Epithelial cell of proximal tubule (primary cell): ENCODE results near the gene ZMIZ1. TPM values are rescaled to one million over a fixed set of nuclear protein-coding genes. Genes with fewer than 3 reads are reported as not detected.

ENCODE experiments used
- DNase-seq: peaks from one replicate; pipeline ENCODE4 v3.0.0-alpha.2; 2011; ENCODE audit warnings: low read depth
- H3K4me3 ChIP-seq: 2 replicates; pipeline ENCODE4 v1.5.1; 2011; ENCODE audit warnings: low read depth, mild to moderate bottlenecking, low read length
- CTCF ChIP-seq: conservative IDR thresholded peaks from 2 replicates; pipeline ENCODE4 v1.5.1; 2012; ENCODE audit warnings: low read depth, mild to moderate bottlenecking, low read length
- total RNA-seq: library from RNA; depleted of rRNA; stranded (reverse); fragments of >200 nt; gene quantifications from 2 replicates; pipeline ENCODE4 v1.2.3, GENCODE V29; 2015

ZMIZ1 gene
- total RNA-seq, 1 donor from 2014 or later, result 21.4 TPM

GRCh38 chr10:79162861-79163665 lies 94.3 kb downstream of the ZMIZ1 start:
- DNase-seq, result no peak
- no peak overlapping the region for H3K4me3 ChIP-seq
- TF ChIP-seq CTCF, result no peak

DNA sequence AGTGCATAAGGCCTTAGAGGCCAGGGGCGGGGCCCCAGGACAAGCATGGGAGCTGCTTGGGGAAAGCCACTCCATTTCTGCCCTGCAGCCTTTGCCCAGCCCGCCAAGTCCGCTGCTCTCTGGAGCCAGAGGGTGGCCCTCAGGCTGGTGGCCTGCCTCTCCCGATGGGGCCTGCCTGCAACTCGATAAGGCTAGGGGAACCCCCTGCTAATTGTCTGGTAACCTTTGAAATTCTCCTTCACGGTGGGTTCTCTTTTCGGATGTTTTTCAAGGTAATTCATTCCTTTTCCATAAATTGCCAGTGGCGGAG lies 94.9 kb downstream of the ZMIZ1 start:
- no peak for TF ChIP-seq CTCF
- DNase-seq, result no peak
- H3K4me3 ChIP-seq, result no peak overlapping the region

DNA sequence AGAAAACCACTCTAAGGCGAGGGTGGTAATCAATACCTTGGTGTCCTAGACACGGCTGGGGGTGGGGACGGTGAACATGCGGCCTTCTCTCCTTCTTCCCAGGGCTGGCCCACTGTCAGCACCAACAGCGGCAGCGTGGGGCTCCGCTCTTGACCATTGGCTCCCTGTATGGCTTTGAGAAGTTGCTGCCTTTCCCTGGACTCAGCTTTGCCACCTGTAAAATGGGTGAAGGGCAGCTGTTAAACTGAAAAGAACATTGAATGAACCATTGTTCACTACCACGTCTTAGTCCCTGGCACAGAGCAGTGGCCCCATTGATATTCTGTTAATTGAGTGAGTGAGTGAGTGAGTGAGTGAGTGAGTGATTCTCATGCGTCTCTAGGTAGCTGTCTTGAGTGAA lies 95.3 kb downstream of the ZMIZ1 start:
- TF ChIP-seq CTCF, result no peak

DNA sequence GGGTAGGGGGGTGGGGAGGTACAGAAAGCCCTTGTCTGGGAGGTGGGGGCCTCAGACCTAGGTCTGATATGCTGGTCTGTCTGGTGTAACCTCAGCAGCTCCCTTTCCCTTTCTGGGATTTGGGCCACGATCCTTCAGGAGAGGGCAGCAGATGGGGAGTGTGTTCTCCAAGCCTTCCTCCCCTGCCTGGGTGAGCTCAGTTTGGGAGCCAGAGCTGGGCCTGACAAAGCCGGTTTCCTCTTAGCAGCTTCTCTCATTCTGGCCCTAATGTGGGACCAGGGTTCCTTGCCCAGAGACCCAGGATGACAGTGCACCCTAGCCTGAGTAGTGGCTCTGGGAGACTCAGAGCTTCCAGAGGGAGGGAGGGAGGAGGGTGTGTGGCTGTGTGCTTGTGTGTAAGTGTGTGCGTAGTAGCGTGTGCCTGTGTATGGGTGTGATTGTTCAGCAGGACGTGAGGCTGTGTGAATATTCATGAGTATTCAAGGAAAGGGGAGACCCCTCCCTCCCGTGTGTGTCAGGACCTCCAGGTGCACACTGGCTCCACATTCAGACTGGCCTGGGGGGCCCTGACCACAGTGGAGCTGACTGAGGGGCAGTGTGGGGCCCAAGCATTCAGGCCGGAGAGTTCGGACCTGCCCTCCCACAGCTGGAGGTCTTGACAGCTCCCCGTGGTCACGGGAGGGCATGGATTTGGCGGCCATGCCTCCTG lies 96.5 kb downstream of the ZMIZ1 start:
- no peak overlapping the region for H3K4me3 ChIP-seq
- no peak for TF ChIP-seq CTCF
- DNase-seq, result no peak

More for the DNA sequence above, 95.3 kb downstream of the ZMIZ1 start:
- no peak for DNase-seq
- no peak overlapping the region for H3K4me3 ChIP-seq

DNA sequence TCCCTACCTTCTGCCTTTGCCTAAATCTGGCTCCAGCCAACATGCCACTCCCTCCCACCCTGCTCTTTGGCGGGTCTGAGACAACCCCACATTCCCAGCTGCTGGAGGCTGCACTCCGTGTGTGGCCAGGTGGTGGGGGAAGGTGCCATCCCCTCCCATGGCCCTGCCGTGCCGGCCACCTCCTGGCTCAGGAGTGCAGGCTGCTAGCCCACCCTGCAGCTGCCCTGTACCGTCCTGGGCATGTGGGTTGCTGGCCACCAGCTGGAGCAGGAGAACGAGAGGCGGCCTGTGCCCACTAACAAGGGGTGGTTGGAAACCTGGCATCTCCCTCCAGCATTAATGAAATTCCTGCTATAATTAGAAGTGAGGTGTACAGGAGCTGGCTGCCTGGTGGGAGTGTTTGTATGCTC lies 97.6 kb downstream of the ZMIZ1 start:
- DNase-seq, result no peak
- no peak overlapping the region for H3K4me3 ChIP-seq
- no peak for TF ChIP-seq CTCF

- no peak for DNase-seq
Observed at GRCh38 chr10:79166741-79167140, 98.0 kb downstream of the ZMIZ1 start.

More at GRCh38 chr10:79166741-79167140, 98.0 kb downstream of the ZMIZ1 start:
- no peak for TF ChIP-seq CTCF
- no peak overlapping the region for H3K4me3 ChIP-seq
